KMS-11 (cell line): ENCODE data around the gene FXYD5.

Experiments
- H2AFZ ChIP-seq: fragments of 200-600 bp; sonication (generic); 2 replicates; pipeline ENCODE4 v1.6.1; 2016; ENCODE audit warnings: antibody characterized with exemption, mixed run types, low read depth
- H3K27ac ChIP-seq: fragments of 200-600 bp; sonication (generic); 2 replicates; pipeline ENCODE4 v1.6.1; 2016; ENCODE audit warnings: mild to moderate bottlenecking, mixed run types
- H3K27me3 ChIP-seq: fragments of 200-600 bp; sonication (generic); 2 replicates; pipeline ENCODE4 v1.6.1; 2017; ENCODE audit warnings: mild to moderate bottlenecking, low read depth, mixed run types, moderate library complexity; ENCODE audit not compliant: insufficient read depth
- H3K36me3 ChIP-seq: fragments of 200-600 bp; sonication (generic); 2 replicates; pipeline ENCODE4 v1.6.1; 2017; ENCODE audit warnings: mild to moderate bottlenecking, mixed run types; ENCODE audit not compliant: insufficient read depth
- H3K4me1 ChIP-seq: fragments of 200-600 bp; sonication (generic); 2 replicates; pipeline ENCODE4 v1.6.1; 2016; ENCODE audit warnings: mild to moderate bottlenecking, low read depth, mixed run types; ENCODE audit not compliant: poor library complexity, severe bottlenecking
- H3K4me2 ChIP-seq: fragments of 200-600 bp; sonication (generic); 2 replicates; pipeline ENCODE4 v1.7.0; 2016; ENCODE audit warnings: mild to moderate bottlenecking, mixed run types
- H3K4me3 ChIP-seq: fragments of 200-600 bp; sonication (generic); IDR thresholded peaks from 2 replicates; pipeline ENCODE4 v1.6.1; 2017; ENCODE audit warnings: low read depth, low read length, mixed read lengths; ENCODE audit not compliant: insufficient read depth
- H3K79me2 ChIP-seq: fragments of 200-600 bp; sonication (generic); 2 replicates; pipeline ENCODE4 v1.6.1; 2016; ENCODE audit warnings: low read depth, mixed run types; ENCODE audit not compliant: insufficient read depth
- H3K9ac ChIP-seq: fragments of 200-600 bp; sonication (generic); 2 replicates; pipeline ENCODE4 v1.6.1; 2016; ENCODE audit warnings: mild to moderate bottlenecking, mixed run types
- H4K20me1 ChIP-seq: fragments of 200-600 bp; sonication (generic); 2 replicates; pipeline ENCODE4 v1.6.1; 2016; ENCODE audit warnings: mild to moderate bottlenecking, mixed run types; ENCODE audit not compliant: insufficient read depth
- TF ChIP-seq, protein P1 (sequence below): fragments of 200-600 bp; sonication (generic); conservative IDR thresholded peaks from 2 replicates; pipeline ENCODE4 v1.6.1; 2017; ENCODE audit warnings: low read depth, mild to moderate bottlenecking, antibody characterized with exemption, low read length, moderate library complexity, mixed read lengths

FXYD5 gene

DNA sequence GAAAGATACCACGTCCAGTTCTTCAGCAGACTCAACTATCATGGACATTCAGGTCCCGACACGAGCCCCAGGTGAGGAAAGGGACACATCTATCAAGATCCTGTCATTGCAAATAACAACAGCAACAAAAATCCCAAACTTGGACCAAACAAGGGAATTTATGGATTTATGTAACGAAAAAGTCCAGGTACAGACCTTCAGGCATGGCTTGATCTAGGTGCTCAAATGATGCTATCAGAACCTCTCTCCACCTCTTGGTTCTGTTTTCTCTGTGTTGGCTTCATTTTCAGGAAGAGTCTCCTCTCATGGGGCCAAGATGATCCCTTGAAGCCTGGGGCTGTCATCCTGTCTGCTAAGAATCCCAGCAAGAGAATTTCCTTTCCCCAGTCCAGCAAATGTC, 2.9 kb downstream of the FXYD5 start:
- no peak overlapping the region for H3K27ac ChIP-seq
- no peak overlapping the region for H3K4me2 ChIP-seq
- TF ChIP-seq, protein P1, sequence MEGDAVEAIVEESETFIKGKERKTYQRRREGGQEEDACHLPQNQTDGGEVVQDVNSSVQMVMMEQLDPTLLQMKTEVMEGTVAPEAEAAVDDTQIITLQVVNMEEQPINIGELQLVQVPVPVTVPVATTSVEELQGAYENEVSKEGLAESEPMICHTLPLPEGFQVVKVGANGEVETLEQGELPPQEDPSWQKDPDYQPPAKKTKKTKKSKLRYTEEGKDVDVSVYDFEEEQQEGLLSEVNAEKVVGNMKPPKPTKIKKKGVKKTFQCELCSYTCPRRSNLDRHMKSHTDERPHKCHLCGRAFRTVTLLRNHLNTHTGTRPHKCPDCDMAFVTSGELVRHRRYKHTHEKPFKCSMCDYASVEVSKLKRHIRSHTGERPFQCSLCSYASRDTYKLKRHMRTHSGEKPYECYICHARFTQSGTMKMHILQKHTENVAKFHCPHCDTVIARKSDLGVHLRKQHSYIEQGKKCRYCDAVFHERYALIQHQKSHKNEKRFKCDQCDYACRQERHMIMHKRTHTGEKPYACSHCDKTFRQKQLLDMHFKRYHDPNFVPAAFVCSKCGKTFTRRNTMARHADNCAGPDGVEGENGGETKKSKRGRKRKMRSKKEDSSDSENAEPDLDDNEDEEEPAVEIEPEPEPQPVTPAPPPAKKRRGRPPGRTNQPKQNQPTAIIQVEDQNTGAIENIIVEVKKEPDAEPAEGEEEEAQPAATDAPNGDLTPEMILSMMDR = no peak
- H3K79me2 ChIP-seq = peaks cover 21% of the 10 kb centered on the region
- H3K36me3 ChIP-seq = peaks cover 4% of the 10 kb centered on the region; the same call in 1 of the 2 replicates
- peaks cover 12% of the 10 kb centered on the region for H3K4me1 ChIP-seq
- no peak overlapping the region for H2AFZ ChIP-seq
- no peaks in the 10 kb centered on the region for H3K27me3 ChIP-seq
- no peaks in the 10 kb centered on the region for H4K20me1 ChIP-seq
- no peak overlapping the region for H3K9ac ChIP-seq
- no peak overlapping the region for H3K4me3 ChIP-seq

DNA sequence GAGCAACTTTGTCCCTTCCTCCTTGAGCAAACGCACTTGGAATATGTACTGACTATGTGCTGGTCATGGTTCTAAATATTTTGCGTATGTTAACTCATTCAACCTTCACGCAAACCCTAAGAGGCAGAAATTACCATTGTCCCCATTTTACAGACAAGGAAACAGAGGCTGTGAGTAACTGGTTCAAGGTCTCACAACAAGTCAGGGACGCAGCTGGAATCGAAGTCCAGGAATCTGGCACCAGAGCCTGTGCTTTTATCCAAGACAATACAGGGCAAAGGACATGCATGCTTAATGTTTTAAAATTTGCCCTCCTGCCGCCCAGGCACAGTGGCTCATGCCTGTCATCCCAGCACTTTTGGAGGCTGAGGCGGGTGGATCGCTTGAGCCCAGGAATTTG, 5.1 kb downstream of the FXYD5 start:
- H3K27me3 ChIP-seq = no peaks in the 10 kb centered on the region
- H3K4me2 ChIP-seq = no peak overlapping the region
- no peaks in the 10 kb centered on the region for H4K20me1 ChIP-seq
- TF ChIP-seq, protein P1 = no peak
- H3K4me3 ChIP-seq = no peak overlapping the region
- H3K4me1 ChIP-seq = peaks cover 7% of the 10 kb centered on the region
- H3K9ac ChIP-seq = no peak overlapping the region
- peaks cover 4% of the 10 kb centered on the region; the same call in 1 of the 2 replicates for H3K36me3 ChIP-seq
- H2AFZ ChIP-seq = no peak overlapping the region
- H3K27ac ChIP-seq = no peak overlapping the region
- peaks cover 21% of the 10 kb centered on the region for H3K79me2 ChIP-seq

DNA sequence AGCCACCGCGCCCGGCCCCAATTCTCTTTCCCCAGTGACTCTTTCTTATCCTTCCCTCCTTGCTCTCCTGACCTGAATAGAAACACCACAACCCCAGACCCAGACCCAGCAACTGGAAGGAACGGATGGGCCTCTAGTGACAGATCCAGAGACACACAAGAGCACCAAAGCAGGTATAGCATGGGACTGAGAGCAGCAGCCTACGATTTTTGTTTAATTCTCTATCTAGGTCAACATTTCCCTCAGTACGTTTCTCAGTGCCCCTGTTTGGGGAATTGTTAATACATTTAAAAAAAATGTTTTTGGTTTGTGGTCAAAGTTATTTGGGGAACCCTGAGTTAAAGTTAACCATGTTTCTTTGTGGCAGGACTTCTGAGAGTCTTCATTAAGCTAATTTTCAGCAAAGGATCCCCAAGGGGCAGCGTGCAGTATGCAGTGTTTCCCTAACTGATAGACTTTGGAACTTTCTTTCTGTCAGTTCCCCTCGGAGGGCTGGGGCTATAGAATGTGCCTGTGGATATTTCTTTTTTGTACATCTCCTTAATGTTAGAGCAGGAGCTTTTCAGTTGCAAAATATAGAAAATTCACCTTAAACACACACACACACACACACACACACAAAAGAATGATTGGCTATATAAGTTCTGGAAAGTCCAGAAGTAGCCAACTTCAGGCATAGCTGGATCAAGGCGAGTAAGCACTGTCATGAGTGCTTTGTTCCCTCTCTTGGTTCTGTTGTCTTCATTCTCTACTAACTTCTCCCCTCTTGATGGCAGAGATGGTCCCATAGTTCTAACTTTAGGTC, 6.3 kb downstream of the FXYD5 start:
- Histone ChIP-seq H4K20me1 (no peaks in the 10 kb centered on the region), H3K4me3 (no peak overlapping the region), H3K9ac (no peak overlapping the region), H3K27me3 (no peaks in the 10 kb centered on the region), H3K27ac (no peak overlapping the region), H3K4me2 (no peak overlapping the region), H3K79me2 (peaks cover 9% of the 10 kb centered on the region), H2AFZ (no peak overlapping the region), H3K4me1 (peaks cover 6% of the 10 kb centered on the region), H3K36me3 (peaks cover 4% of the 10 kb centered on the region; the same call in 1 of the 2 replicates)
- TF ChIP-seq, protein P1 = no peak

DNA sequence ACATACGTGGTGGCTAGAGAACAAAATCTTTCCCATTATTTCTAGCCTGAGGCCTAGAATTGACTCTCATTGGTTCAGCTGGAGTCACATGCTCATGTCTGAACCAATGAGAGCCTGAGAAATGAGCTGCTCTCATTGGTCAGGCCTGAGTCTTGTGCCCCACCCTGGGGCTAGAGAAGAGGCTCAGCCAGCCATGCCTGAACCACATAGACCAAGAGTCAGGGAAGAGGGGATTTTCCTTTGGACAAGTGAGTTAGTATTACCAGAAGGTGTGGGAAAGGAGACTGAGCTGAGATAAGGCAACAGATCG, 6.9 kb downstream of the FXYD5 start:
- Histone ChIP-seq H3K4me3 (no peak overlapping the region), H2AFZ (no peak overlapping the region), H3K27ac (no peak overlapping the region), H3K79me2 (peaks cover 4% of the 10 kb centered on the region; the same call in 1 of the 2 replicates), H3K4me2 (no peak overlapping the region), H3K9ac (no peak overlapping the region), H4K20me1 (no peaks in the 10 kb centered on the region), H3K36me3 (peaks cover 4% of the 10 kb centered on the region; the same call in 1 of the 2 replicates), H3K27me3 (no peaks in the 10 kb centered on the region), H3K4me1 (peaks cover under 1% of the 10 kb centered on the region)
- TF ChIP-seq, protein P1 = no peak
